ENCODE results near the gene CREB5. TPM values are rescaled to one million over a fixed set of nuclear protein-coding genes. Genes with fewer than 3 reads are reported as not detected.

CREB5 gene
- total RNA-seq, 1 experiment from 2014 or later: 40.5 TPM

DNA sequence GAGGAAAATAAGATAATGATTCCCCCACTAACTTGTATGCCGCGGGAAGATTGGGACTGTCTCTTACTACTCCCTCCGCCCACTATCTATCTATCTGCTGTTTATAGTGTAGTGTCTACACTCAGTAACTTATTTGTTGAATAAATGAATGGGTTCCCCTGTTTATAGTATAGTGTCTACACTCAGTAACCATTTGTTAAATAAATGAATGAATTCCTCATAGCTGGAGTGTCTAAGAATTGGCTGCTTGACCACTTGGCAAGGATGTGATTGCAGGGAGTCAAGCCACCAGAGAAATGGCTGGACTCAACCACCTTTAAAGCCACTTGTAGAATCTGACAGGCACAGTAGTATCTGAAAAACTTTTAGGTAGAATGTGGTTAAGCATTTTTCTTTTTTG is 398.7 kb downstream of the CREB5 start:
- CTCF ChIA-PET: interaction anchor here (0.6 kb wide), 1 partner anchor 610 kb away, joined by 4 read pairs; no protein-coding TSS in a partner anchor
- peaks cover 8% of the 10 kb centered on the region for H3K4me1 Mint-ChIP-seq (ENCODE audit: insufficient read depth, unreplicated experiment)
- intact Hi-C loops (cut with micrococcal nuclease): no loop called here
- BruUV-seq (replicated peaks): no TSS peak
- POLR2A ChIA-PET: no interaction called here
- H3K27me3 Mint-ChIP-seq (ENCODE audit: insufficient read depth, unreplicated experiment): no peaks in the 10 kb centered on the region
- TF ChIP-seq, protein P1, sequence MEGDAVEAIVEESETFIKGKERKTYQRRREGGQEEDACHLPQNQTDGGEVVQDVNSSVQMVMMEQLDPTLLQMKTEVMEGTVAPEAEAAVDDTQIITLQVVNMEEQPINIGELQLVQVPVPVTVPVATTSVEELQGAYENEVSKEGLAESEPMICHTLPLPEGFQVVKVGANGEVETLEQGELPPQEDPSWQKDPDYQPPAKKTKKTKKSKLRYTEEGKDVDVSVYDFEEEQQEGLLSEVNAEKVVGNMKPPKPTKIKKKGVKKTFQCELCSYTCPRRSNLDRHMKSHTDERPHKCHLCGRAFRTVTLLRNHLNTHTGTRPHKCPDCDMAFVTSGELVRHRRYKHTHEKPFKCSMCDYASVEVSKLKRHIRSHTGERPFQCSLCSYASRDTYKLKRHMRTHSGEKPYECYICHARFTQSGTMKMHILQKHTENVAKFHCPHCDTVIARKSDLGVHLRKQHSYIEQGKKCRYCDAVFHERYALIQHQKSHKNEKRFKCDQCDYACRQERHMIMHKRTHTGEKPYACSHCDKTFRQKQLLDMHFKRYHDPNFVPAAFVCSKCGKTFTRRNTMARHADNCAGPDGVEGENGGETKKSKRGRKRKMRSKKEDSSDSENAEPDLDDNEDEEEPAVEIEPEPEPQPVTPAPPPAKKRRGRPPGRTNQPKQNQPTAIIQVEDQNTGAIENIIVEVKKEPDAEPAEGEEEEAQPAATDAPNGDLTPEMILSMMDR (IDR thresholded peaks at IDR 0.05; ENCODE audit: unreplicated experiment): no peak
- H3K27ac Mint-ChIP-seq (ENCODE audit: low read depth, unreplicated experiment): no peak overlapping the region
- H3K4me3 Mint-ChIP-seq (ENCODE audit: unreplicated experiment): no peak overlapping the region
- no peaks in the 10 kb centered on the region for H3K9me3 Mint-ChIP-seq (ENCODE audit: unreplicated experiment)
- H3K36me3 Mint-ChIP-seq (ENCODE audit: insufficient read depth, unreplicated experiment): no peaks in the 10 kb centered on the region
- DNase-seq (ENCODE audit: unreplicated experiment): no peak

DNA sequence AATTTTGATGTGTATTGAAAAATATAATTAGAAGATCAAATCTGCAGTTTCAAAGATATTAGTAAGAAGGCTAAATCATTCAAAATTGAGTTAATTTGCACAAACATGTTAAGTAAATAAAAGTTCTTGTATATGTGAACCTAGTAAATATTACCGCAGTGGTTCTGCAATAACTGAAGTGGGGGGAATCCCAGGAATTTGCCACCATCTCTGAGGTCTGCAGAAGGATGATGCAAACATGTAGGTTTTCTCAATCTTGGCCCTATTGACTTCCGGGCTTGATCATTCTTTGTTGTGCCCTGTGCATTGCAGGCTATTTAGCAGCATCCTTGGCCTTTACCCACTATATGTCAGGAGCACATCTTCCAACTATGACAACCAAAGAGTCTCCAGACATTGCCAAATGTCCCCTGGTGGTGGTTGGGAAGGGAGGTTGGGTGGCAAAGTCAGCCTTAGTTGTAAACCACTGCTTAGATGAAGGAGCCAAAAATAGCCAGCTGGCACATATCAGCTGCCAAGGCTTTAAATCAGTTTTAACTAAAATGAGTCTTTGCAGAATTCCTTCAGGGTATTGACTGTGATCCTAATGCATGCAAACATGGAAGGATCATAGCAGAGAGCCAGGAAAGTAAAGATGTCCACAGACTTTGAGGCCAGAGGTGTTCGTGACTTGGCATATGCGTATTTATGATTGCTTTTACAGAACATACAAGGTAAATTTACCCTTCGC is 399.5 kb downstream of the CREB5 start:
- no peaks in the 10 kb centered on the region for H3K9me3 Mint-ChIP-seq (ENCODE audit: unreplicated experiment)
- CTCF ChIA-PET: no interaction called here
- H3K27ac Mint-ChIP-seq (ENCODE audit: low read depth, unreplicated experiment): no peak overlapping the region
- no peak overlapping the region for H3K4me3 Mint-ChIP-seq (ENCODE audit: unreplicated experiment)
- POLR2A ChIA-PET: interaction anchor here (0.7 kb wide), 1 partner anchor 38 kb away, joined by 3 read pairs; no protein-coding TSS in a partner anchor
- intact Hi-C loops (cut with micrococcal nuclease): no loop called here
- DNase-seq (ENCODE audit: unreplicated experiment): no peak
- no peaks in the 10 kb centered on the region for H3K36me3 Mint-ChIP-seq (ENCODE audit: insufficient read depth, unreplicated experiment)
- no peaks in the 10 kb centered on the region for H3K27me3 Mint-ChIP-seq (ENCODE audit: insufficient read depth, unreplicated experiment)
- TF ChIP-seq, protein P1 (IDR thresholded peaks at IDR 0.05; ENCODE audit: unreplicated experiment): no peak
- BruUV-seq (replicated peaks): no TSS peak
- peaks cover 11% of the 10 kb centered on the region for H3K4me1 Mint-ChIP-seq (ENCODE audit: insufficient read depth, unreplicated experiment)

DNA sequence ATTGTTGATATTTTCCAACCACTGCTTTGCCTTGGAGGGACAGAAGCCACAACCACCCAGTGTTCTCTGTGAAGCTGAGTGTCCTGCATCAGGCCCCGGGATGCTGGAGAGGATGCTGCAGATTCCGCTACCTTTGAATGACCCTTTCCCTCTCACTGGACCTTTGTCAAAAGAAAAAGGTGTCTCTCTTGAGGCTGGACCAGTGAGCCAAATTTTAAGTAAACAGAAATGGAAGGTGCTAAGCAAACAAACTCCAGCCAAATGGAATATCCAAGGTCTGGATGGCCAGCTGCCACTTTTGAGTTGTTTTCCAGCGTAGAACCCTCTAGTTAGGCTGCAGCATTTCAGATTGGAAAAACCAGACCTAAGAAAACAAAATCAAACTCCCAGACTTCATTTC is 400.3 kb downstream of the CREB5 start:
- H3K36me3 Mint-ChIP-seq (ENCODE audit: insufficient read depth, unreplicated experiment): no peaks in the 10 kb centered on the region
- H3K27ac Mint-ChIP-seq (ENCODE audit: low read depth, unreplicated experiment): no peak overlapping the region
- DNase-seq (ENCODE audit: unreplicated experiment): no peak
- no peak overlapping the region for H3K4me3 Mint-ChIP-seq (ENCODE audit: unreplicated experiment)
- no peaks in the 10 kb centered on the region for H3K27me3 Mint-ChIP-seq (ENCODE audit: insufficient read depth, unreplicated experiment)
- POLR2A ChIA-PET: no interaction called here
- no TSS peak for BruUV-seq (replicated peaks)
- CTCF ChIA-PET: no interaction called here
- TF ChIP-seq, protein P1 (IDR thresholded peaks at IDR 0.05; ENCODE audit: unreplicated experiment): no peak
- peaks cover 8% of the 10 kb centered on the region for H3K4me1 Mint-ChIP-seq (ENCODE audit: insufficient read depth, unreplicated experiment)
- intact Hi-C loops (cut with micrococcal nuclease): no loop called here
- no peaks in the 10 kb centered on the region for H3K9me3 Mint-ChIP-seq (ENCODE audit: unreplicated experiment)

DNA sequence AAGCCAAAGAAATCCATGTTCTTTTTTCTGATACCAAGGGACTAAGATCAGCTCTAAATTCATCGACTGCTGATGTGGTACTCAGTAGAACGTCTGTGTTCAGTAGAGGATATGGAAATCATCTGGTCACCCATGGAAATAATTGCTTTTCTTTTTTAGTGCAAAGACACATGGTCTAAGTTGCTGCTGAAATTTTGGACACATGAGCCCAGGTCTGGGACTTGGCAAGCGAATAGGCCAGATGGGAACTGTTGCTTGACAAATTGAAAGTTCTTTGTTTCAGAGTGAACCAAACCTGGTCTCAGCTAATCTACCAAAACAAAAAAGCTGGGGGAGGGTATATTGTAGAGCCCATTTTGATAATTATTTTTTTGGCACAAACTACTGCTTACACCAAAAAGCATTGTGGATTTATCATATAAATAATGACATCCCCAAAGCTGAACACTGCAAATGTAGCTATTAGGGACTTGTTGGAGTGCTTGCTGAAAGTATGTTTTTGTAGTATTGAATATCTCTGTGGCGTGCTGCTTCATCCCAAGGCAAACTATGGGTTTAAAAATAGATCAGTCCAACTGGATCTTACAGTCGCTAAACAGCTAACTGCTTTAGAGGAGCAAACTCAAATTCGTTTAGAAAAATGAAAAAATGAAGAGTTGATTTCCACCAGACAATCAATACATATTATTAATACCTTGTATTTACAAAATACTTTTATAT is 401.1 kb downstream of the CREB5 start:
- ChIA-PET CTCF (no interaction called here), POLR2A (no interaction called here)
- H3K9me3 Mint-ChIP-seq (ENCODE audit: unreplicated experiment): no peaks in the 10 kb centered on the region

More for the DNA sequence above, 401.1 kb downstream of the CREB5 start:
- TF ChIP-seq, protein P1 (IDR thresholded peaks at IDR 0.05; ENCODE audit: unreplicated experiment): no peak
- intact Hi-C loops (cut with micrococcal nuclease): no loop called here
- H3K36me3 Mint-ChIP-seq (ENCODE audit: insufficient read depth, unreplicated experiment): no peaks in the 10 kb centered on the region
- DNase-seq (ENCODE audit: unreplicated experiment): no peak
- H3K4me1 Mint-ChIP-seq (ENCODE audit: insufficient read depth, unreplicated experiment): peaks cover 6% of the 10 kb centered on the region
- BruUV-seq (replicated peaks): no TSS peak
- H3K4me3 Mint-ChIP-seq (ENCODE audit: unreplicated experiment): no peak overlapping the region
- H3K27ac Mint-ChIP-seq (ENCODE audit: low read depth, unreplicated experiment): no peak overlapping the region
- H3K27me3 Mint-ChIP-seq (ENCODE audit: insufficient read depth, unreplicated experiment): no peaks in the 10 kb centered on the region
